ENCODE measurements around the gene CAPS.
A peak's percentile ranks its signal among the peaks of the same experiment; 100 is the strongest.

The CAPS gene

DNA sequence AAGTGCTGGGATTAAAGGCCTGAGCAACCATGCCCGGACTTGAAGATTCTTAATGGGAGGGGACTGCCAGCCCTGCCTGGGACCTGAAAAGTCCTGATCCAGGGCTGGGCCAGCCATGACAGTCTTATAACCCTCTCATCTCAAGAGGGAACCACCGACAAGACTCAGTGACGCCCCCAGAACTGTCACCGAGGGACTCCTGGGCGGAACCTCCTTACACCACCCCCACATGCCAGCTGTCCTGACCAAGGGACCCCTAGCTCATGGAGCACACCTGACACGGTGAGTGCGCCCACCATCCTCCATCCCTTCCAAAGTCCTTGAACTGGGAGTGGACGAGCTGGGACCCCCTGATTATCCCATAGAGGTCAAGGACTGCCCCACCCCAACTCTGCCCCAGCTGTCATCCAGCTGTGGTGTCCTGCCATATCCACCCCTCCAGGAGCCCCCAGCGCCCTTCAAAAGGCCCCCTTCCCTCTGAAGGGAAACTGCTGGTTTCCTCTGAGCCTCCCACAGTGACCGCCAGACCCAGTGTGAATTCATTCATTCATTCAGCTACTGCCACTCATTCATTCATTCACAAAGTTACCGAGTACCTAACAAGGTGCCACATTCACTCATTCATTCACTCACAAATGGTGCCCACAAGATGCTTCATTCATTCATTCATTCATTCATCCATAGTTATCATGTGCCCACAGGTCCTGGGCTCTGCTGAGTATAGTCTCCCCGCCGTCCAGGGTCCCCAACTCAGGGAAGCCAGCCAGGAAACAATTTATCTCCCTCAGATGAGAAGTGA is 14.1 kb upstream of the CAPS start:
- TF ChIP-seq, protein P1, sequence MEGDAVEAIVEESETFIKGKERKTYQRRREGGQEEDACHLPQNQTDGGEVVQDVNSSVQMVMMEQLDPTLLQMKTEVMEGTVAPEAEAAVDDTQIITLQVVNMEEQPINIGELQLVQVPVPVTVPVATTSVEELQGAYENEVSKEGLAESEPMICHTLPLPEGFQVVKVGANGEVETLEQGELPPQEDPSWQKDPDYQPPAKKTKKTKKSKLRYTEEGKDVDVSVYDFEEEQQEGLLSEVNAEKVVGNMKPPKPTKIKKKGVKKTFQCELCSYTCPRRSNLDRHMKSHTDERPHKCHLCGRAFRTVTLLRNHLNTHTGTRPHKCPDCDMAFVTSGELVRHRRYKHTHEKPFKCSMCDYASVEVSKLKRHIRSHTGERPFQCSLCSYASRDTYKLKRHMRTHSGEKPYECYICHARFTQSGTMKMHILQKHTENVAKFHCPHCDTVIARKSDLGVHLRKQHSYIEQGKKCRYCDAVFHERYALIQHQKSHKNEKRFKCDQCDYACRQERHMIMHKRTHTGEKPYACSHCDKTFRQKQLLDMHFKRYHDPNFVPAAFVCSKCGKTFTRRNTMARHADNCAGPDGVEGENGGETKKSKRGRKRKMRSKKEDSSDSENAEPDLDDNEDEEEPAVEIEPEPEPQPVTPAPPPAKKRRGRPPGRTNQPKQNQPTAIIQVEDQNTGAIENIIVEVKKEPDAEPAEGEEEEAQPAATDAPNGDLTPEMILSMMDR (IDR thresholded peaks at IDR 0.05), result no peak
- H3K9me3 ChIP-seq, result no peaks in the 10 kb centered on the region
- peaks cover 0 to 35% (median 14%) of the 10 kb centered on the region in 4 donors for H3K4me1 ChIP-seq
- DNase-seq, result no peak
- no peaks in the 10 kb centered on the region for H3K27me3 ChIP-seq
- no peak overlapping the region for H3K27ac ChIP-seq
- no peak overlapping the region for H3K4me3 ChIP-seq
- intact Hi-C loops (cut with DNase I; ENCODE audit: low total_unique reads), result no loop called here
- H3K36me3 ChIP-seq, result peaks cover 15 to 35% (median 24%) of the 10 kb centered on the region in 3 donors

DNA sequence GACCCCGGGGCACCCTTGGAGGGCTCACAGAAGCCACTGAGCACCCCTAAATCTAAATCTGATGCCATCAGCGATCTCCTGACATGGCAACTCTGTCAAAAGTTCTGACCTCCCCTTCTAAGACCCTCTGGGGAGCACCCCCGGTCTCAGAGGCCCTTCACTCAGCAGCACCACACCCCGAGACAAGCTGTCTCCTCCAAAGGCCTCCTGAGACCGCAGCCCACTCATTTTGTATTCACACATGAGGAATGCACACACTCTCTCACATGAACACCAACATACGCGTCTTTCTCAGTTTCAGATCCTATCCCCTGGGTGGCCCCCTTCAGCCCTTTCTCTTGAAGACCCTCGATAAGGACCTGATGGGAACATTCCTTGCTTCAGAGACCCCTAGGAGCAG is 13.1 kb upstream of the CAPS start:
- no peak overlapping the region for H3K27ac ChIP-seq
- no peaks in the 10 kb centered on the region for H3K9me3 ChIP-seq
- TF ChIP-seq, protein P1 (IDR thresholded peaks at IDR 0.05), result no peak
- H3K36me3 ChIP-seq, result peaks cover 10 to 25% (median 14%) of the 10 kb centered on the region in 3 donors
- no peaks in the 10 kb centered on the region for H3K27me3 ChIP-seq
- peaks cover 0 to 39% (median 21%) of the 10 kb centered on the region in 4 donors for H3K4me1 ChIP-seq
- intact Hi-C loops (cut with DNase I; ENCODE audit: low total_unique reads), result no loop called here
- H3K4me3 ChIP-seq, result no peak overlapping the region
- no peak for DNase-seq

DNA sequence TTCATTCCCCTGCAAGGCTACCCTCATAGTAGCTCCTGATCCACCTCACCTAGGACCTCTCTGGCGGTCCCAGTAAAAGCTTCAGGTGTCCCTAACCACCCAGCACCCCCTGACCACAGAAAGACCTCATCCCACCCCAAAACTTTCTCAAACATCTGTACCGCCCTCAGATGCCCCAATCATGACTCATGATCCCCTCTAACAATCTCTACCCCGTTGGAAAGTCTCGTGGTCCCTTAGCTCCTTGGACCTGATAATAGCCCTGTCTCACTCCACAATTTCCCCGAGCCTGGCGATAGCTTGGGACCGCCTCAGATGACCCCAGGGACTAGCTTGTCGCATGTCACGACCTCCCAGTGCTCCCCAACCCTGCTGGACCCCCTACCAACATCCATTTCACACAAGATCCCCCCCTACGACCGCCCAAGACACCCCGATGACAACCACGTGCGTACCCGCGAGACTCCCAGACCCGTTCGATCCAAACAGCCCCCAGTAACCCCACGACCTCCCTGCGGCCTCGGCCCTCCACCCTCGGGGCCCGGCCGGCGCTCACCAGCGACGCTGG is 10.9 kb upstream of the CAPS start:
- Histone ChIP-seq H3K36me3 (peaks cover 0 to 10% (median 0%) of the 10 kb centered on the region in 3 donors), H3K27ac (peak overlapping the region; percentile 86 to 88), H3K27me3 (no peaks in the 10 kb centered on the region), H3K4me3 (peak overlapping the region; percentile 72 to 90), H3K9me3 (no peaks in the 10 kb centered on the region), H3K4me1 (peaks cover 0 to 35% (median 24%) of the 10 kb centered on the region in 4 donors)
- TF ChIP-seq, protein P1 (IDR thresholded peaks at IDR 0.05), result no peak
- DNase-seq, result no peak
- intact Hi-C loops (cut with DNase I; ENCODE audit: low total_unique reads), result no loop called here

DNA sequence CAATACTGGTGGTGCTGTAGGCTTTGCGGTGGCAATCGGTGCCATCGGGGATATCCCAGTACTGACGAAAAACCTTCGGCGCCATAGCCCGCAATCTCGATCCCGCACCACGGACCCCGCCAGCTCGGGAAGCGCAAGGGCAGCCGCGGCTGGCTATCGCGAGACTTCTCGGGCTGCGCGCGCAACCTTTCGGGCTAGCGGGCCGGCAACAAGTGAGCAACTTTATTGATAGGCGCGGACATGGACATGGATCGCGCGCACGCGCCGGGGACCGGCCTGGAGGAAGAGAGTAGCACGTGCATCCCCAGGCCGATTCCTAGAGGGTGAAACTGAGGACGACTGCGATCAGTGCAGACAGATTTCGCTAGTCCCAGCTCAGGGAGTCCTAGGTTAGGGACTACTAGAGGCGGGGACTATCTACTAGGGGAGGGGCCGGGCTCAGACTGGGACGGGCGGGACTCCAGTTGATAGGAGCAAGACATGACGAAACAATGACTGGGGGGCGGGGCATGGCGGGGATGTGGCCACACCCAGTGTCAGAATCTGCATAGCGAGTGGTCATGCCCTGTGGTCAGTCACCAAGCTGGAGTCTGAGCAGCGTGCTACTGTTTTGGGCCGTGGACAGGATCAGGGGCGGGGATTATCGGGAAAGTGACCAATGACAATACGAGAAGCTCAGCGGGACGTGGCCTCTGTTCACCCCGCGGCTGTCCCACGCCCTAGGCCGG is 10.3 kb upstream of the CAPS start, which contains the start of gene NDUFA11:
Gene NDUFA11 (minus strand): TSS at position 167 of the 728 bp plus-strand sequence. CDS start 82 bp downstream, at position 85.
- Histone ChIP-seq H3K36me3 (peaks cover 0 to 12% (median 2%) of the 10 kb centered on the region in 3 donors), H3K27ac (peak within 1 kb of the TSS; percentile 86 to 88), H3K4me1 (peaks cover 0 to 33% (median 24%) of the 10 kb centered on the region in 4 donors), H3K4me3 (peak within 1 kb of the TSS; percentile 72 to 90), H3K9me3 (no peaks in the 10 kb centered on the region), H3K27me3 (no peaks in the 10 kb centered on the region)
- peak; percentile 97 to 100 for DNase-seq
- intact Hi-C loops (cut with DNase I; ENCODE audit: low total_unique reads), result loop anchor here (2.0 kb wide), 1 partner anchor 75 kb away; the partner anchor contains the start of gene RANBP3
- TF ChIP-seq, protein P1 (IDR thresholded peaks at IDR 0.05), result no peak

DNA sequence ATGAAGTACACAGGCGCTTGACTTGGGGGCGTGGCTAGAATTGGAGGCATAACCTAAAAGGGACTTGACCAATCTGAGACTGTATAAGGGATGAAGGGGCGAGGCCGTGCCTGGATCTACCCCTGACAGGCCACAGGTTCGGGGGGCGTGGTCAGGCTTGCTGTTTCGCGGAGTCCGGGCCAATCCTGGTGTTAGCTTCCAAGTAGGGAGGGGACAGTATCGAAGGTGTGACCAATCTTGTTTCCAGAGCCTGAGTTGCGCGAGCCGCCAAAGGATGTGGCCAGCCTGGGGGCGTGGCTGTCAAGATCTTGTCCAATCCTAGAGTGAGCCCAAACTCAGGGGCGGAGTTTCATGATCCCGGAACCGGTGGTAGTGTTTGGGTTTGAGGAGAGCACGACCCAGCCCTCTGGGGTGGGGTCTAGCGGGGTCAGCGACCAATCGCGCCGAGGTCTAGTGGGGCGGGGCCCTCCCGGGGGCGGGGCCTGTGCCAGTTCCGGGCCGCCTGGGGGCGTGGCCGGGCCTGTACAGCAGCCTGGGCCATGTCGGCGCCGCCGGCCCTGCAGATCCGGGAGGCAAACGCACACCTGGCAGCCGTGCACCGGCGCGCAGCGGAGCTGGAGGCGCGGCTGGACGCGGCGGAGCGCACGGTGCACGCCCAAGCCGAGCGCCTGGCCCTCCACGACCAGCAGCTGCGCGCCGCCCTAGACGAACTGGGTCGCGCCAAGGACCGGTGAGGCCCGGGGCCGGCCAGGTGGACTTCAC is 9.5 kb upstream of the CAPS start, which contains the start of gene VMAC:
Gene VMAC (plus strand): TSS at position 521 of the 762 bp plus-strand sequence. CDS start 19 bp downstream, at position 540.
- peak within 1 kb of the TSS; percentile 86 to 88 for H3K27ac ChIP-seq
- peak within 1 kb of the TSS; percentile 72 to 90 for H3K4me3 ChIP-seq
- intact Hi-C loops (cut with DNase I; ENCODE audit: low total_unique reads), result loop anchor here (2.0 kb wide), 1 partner anchor 74 kb away; the partner anchor contains the start of gene RANBP3
- peaks cover 0 to 35% (median 24%) of the 10 kb centered on the region in 4 donors for H3K4me1 ChIP-seq
- DNase-seq, result peak; percentile 100
- H3K27me3 ChIP-seq, result no peaks in the 10 kb centered on the region
- TF ChIP-seq, protein P1 (IDR thresholded peaks at IDR 0.05), result no peak
- peaks cover 6 to 20% (median 8%) of the 10 kb centered on the region in 3 donors for H3K36me3 ChIP-seq
- no peaks in the 10 kb centered on the region for H3K9me3 ChIP-seq

Measured in tibial artery (tissue), 4 donors.